ENCODE data around the gene NDP. TPM values are rescaled to one million over a fixed set of nuclear protein-coding genes. Genes with fewer than 3 reads are reported as not detected.

Gene NDP
- total RNA-seq (2022): not detected in 2 replicates
- not detected for Bru-seq, nascent RNA
- BruChase-seq, experiment 1, labeled RNA remaining after a 6-hour chase: not detected
- BruChase-seq, experiment 2, labeled RNA remaining after a 2-hour chase: not detected
- long read RNA-seq: 0 reads

- Mint-ChIP-seq H3K27me3 (ENCODE audit: insufficient read depth, unreplicated experiment) (peaks cover 80% of the 10 kb centered on the region), H3K9me3 (ENCODE audit: unreplicated experiment) (no peaks in the 10 kb centered on the region), H3K4me3 (ENCODE audit: unreplicated experiment) (peak within 1 kb of the TSS; percentile 5), H3K4me1 (ENCODE audit: insufficient read depth, unreplicated experiment) (peaks cover 16% of the 10 kb centered on the region), H3K27ac (ENCODE audit: low read depth, unreplicated experiment) (no peak within 1 kb of the TSS), H3K36me3 (ENCODE audit: insufficient read depth, unreplicated experiment) (no peaks in the 10 kb centered on the region)
- intact Hi-C loops (cut with micrococcal nuclease): no loop called here
- DNase-seq (ENCODE audit: unreplicated experiment): no peak
- CTCF ChIA-PET: interaction anchor here (1.2 to 1.3 kb wide), 2 partner anchors 15 to 274 kb away, joined by 4 read pairs; no protein-coding TSS in a partner anchor
- no TSS peak for BruUV-seq (replicated peaks)
- no peak for TF ChIP-seq CTCF (IDR thresholded peaks at IDR 0.05; ENCODE audit: unreplicated experiment)
- POLR2A ChIA-PET: interaction anchor here (0.7 kb wide), 2 partner anchors 10 to 46 kb away, joined by 3 read pairs; no protein-coding TSS in a partner anchor
Measured at GRCh38 chrX:43973249-43974099, at the start of gene NDP. NDP (minus strand) TSS chrX:43973390; CDS start chrX:43958645, 14,745 bp downstream.

- intact Hi-C loops (cut with micrococcal nuclease): loop anchor here (5.0 kb wide), 1 partner anchor 186 kb away; no protein-coding TSS in a partner anchor
- peaks cover 22% of the 10 kb centered on the region for H3K27me3 Mint-ChIP-seq (ENCODE audit: insufficient read depth, unreplicated experiment)
- ChIA-PET CTCF (no interaction called here), POLR2A (no interaction called here)
- H3K4me3 Mint-ChIP-seq (ENCODE audit: unreplicated experiment): no peak overlapping the region
- no peaks in the 10 kb centered on the region for H3K36me3 Mint-ChIP-seq (ENCODE audit: insufficient read depth, unreplicated experiment)
- no peak for TF ChIP-seq CTCF (IDR thresholded peaks at IDR 0.05; ENCODE audit: unreplicated experiment)
- no peaks in the 10 kb centered on the region for H3K9me3 Mint-ChIP-seq (ENCODE audit: unreplicated experiment)
- H3K4me1 Mint-ChIP-seq (ENCODE audit: insufficient read depth, unreplicated experiment): peaks cover 5% of the 10 kb centered on the region
- no peak overlapping the region for H3K27ac Mint-ChIP-seq (ENCODE audit: low read depth, unreplicated experiment)
- BruUV-seq (replicated peaks): no TSS peak
- DNase-seq (ENCODE audit: unreplicated experiment): no peak
Measured at GRCh38 chrX:44022964-44023363, 49.8 kb upstream of the NDP start.

- Mint-ChIP-seq H3K9me3 (ENCODE audit: unreplicated experiment) (no peaks in the 10 kb centered on the region), H3K4me1 (ENCODE audit: insufficient read depth, unreplicated experiment) (peaks cover 5% of the 10 kb centered on the region), H3K27ac (ENCODE audit: low read depth, unreplicated experiment) (no peak overlapping the region), H3K27me3 (ENCODE audit: insufficient read depth, unreplicated experiment) (peaks cover 25% of the 10 kb centered on the region), H3K4me3 (ENCODE audit: unreplicated experiment) (no peak overlapping the region), H3K36me3 (ENCODE audit: insufficient read depth, unreplicated experiment) (no peaks in the 10 kb centered on the region)
- ChIA-PET POLR2A (no interaction called here), CTCF (interaction anchor here (2.0 kb wide), 1 partner anchor 62 kb away, joined by 6 read pairs; no protein-coding TSS in a partner anchor)
- no peak for DNase-seq (ENCODE audit: unreplicated experiment)
- intact Hi-C loops (cut with micrococcal nuclease): loop anchor here (5.0 kb wide), 1 partner anchor 183 kb away; no protein-coding TSS in a partner anchor
- no peak for TF ChIP-seq CTCF (IDR thresholded peaks at IDR 0.05; ENCODE audit: unreplicated experiment)
- BruUV-seq (replicated peaks): no TSS peak
Measured at GRCh38 chrX:44020693-44021092, 47.5 kb upstream of the NDP start.

- H3K4me1 Mint-ChIP-seq (ENCODE audit: insufficient read depth, unreplicated experiment): no peaks in the 10 kb centered on the region
- DNase-seq (ENCODE audit: unreplicated experiment): no peak
- BruUV-seq (replicated peaks): no TSS peak
- TF ChIP-seq CTCF (IDR thresholded peaks at IDR 0.05; ENCODE audit: unreplicated experiment): no peak
- H3K27me3 Mint-ChIP-seq (ENCODE audit: insufficient read depth, unreplicated experiment): peaks cover 23% of the 10 kb centered on the region
- CTCF ChIA-PET: interaction anchor here (0.6 to 2.0 kb wide), 2 partner anchors 8 to 61 kb away, joined by 3 to 6 read pairs; no protein-coding TSS in a partner anchor
- no peaks in the 10 kb centered on the region for H3K9me3 Mint-ChIP-seq (ENCODE audit: unreplicated experiment)
- H3K27ac Mint-ChIP-seq (ENCODE audit: low read depth, unreplicated experiment): no peak overlapping the region
- no peaks in the 10 kb centered on the region for H3K36me3 Mint-ChIP-seq (ENCODE audit: insufficient read depth, unreplicated experiment)
- intact Hi-C loops (cut with micrococcal nuclease): loop anchor here (5.0 kb wide), 1 partner anchor 183 kb away; no protein-coding TSS in a partner anchor
- POLR2A ChIA-PET: interaction anchor here (0.6 kb wide), 1 partner anchor 47 kb away, joined by 3 read pairs; the partner anchor contains the start of gene NDP
- no peak overlapping the region for H3K4me3 Mint-ChIP-seq (ENCODE audit: unreplicated experiment)
Measured at GRCh38 chrX:44019911-44020310, 46.7 kb upstream of the NDP start.

Measured in MCF 10A (cell line).